HepG2 (cell line): ENCODE data around the gene SDK1.

Experiments
- BCL3 ChIP-seq: sonication (generic); formaldehyde crosslinking; IDR thresholded peaks from 2 replicates; pipeline ENCODE4 v1.5.1; 2020; ENCODE audit warnings: mild to moderate bottlenecking, missing genetic modification reagents, moderate library complexity
- CBX2 ChIP-seq, 2 experiments: fragments of 200-600 bp in 1 of 2; sonication (generic); formaldehyde crosslinking in 1 of 2; IDR thresholded peaks; 2 replicates each; pipeline versions ENCODE4 v1.7.0 to v1.8.1; 2018 to 2022; ENCODE audit warnings: low read depth in 2 of 2, low read length in 1 of 2, mild to moderate bottlenecking in 1 of 2, missing genetic modification reagents in 1 of 2
- CERS6 ChIP-seq: sonication (generic); formaldehyde crosslinking; IDR thresholded peaks from 2 replicates; pipeline ENCODE4 v1.5.0; 2020; ENCODE audit warnings: missing genetic modification reagents
- CTCF ChIP-seq: sonication (generic); formaldehyde crosslinking; IDR thresholded peaks from 2 replicates; pipeline ENCODE4 v1.5.0; 2020; ENCODE audit warnings: mild to moderate bottlenecking, missing genetic modification reagents, moderate library complexity
- FOXM1 ChIP-seq: sonication (generic); formaldehyde crosslinking; IDR thresholded peaks from 2 replicates; pipeline ENCODE4 v1.5.0; 2020; ENCODE audit warnings: missing genetic modification reagents
- HNRNPK ChIP-seq: fragments of 200-400 bp; formaldehyde crosslinking; IDR thresholded peaks from 2 replicates; pipeline ENCODE4 v1.6.1; 2018; ENCODE audit warnings: low read length, low read depth, moderate library complexity, mild to moderate bottlenecking; ENCODE audit not compliant: poor library complexity, severe bottlenecking
- IRF2 ChIP-seq: IDR thresholded peaks from 2 replicates; pipeline ENCODE4 v1.6.1; 2018; ENCODE audit warnings: missing genetic modification reagents, missing compliant biosample characterization
- RAD21 ChIP-seq: fragments of 450-650 bp; formaldehyde crosslinking; IDR thresholded peaks from 2 replicates; pipeline ENCODE4 v1.5.0; 2020; ENCODE audit warnings: mild to moderate bottlenecking
- SALL2 ChIP-seq: sonication (generic); formaldehyde crosslinking; IDR thresholded peaks from 2 replicates; pipeline ENCODE4 v1.8.1; 2023; ENCODE audit warnings: mild to moderate bottlenecking, missing genetic modification reagents, inconsistent platforms
- SP140L ChIP-seq: sonication (generic); formaldehyde crosslinking; IDR thresholded peaks from 2 replicates; pipeline ENCODE4 v1.4.0; 2020; ENCODE audit warnings: missing genetic modification reagents, borderline replicate concordance
- TRIM24 ChIP-seq: sonication (generic); formaldehyde crosslinking; IDR thresholded peaks from 2 replicates; pipeline ENCODE4 v1.8.0; 2022; ENCODE audit warnings: mild to moderate bottlenecking, missing genetic modification reagents
- YY1 ChIP-seq: IDR thresholded peaks from 2 replicates; pipeline ENCODE4 v1.6.1; 2011; ENCODE audit warnings: low read length, low read depth, moderate library complexity, mild to moderate bottlenecking; ENCODE audit not compliant: insufficient read depth, insufficient replicate concordance
- ZBTB20 ChIP-seq: sonication (generic); formaldehyde crosslinking; IDR thresholded peaks from 2 replicates; pipeline ENCODE4 v1.8.1; 2023; ENCODE audit warnings: missing genetic modification reagents, low read depth, mild to moderate bottlenecking, borderline replicate concordance
- ZNF331 ChIP-seq: sonication (generic); formaldehyde crosslinking; IDR thresholded peaks from 2 replicates; pipeline ENCODE4 v1.4.0; 2020; ENCODE audit warnings: missing genetic modification reagents

- no peak for TF ChIP-seq BCL3
- no peak for TF ChIP-seq ZNF331
- TF ChIP-seq CTCF (CRISPR knock-in tag) = no peak
- TF ChIP-seq CERS6 (CRISPR knock-in tag) = no peak
- no peak for TF ChIP-seq ZBTB20 (CRISPR knock-in tag)
- no peak for TF ChIP-seq FOXM1 (CRISPR knock-in tag)
- TF ChIP-seq CBX2 (IDR thresholded peaks at IDR 0.05; ENCODE audit: low read depth, low read length) = no peak
- TF ChIP-seq CBX2 (CRISPR knock-in tag; IDR thresholded peaks at IDR 0.05; ENCODE audit: low read depth) = no peak
- TF ChIP-seq HNRNPK = no peak
- TF ChIP-seq RAD21 (CRISPR knock-in tag) = no peak
- no peak for TF ChIP-seq TRIM24
- TF ChIP-seq IRF2 (CRISPR knock-in tag) = no peak
- TF ChIP-seq SP140L (CRISPR knock-in tag) = no peak
- TF ChIP-seq YY1 = no peak
- no peak for TF ChIP-seq SALL2 (CRISPR knock-in tag)
Measured at GRCh38 chr7:4297918-4298219, 996.8 kb downstream of the SDK1 start.
